ENCODE results near the gene MT1M. TPM values are rescaled to one million over a fixed set of nuclear protein-coding genes. Genes with fewer than 3 reads are reported as not detected.
"Not testable (repeated sequence)": the region's sequence is repeated elsewhere in the genome, so short reads cannot be mapped to it uniquely, and the experiment has no call there.

The MT1M gene
- 1 to 10 TPM; 5.2 to 9.9 TPM for total RNA-seq

GRCh38 chr16:56632156-56632847 lies at the start of gene MT1M:
Gene MT1M, plus strand, starts transcription at chr16:56632659. Its CDS starts 73 bp downstream, at chr16:56632732.
- no peaks in the 10 kb centered on the region for H3K27me3 ChIP-seq
- H3K4me1 ChIP-seq: peaks cover 0 to 32% of the 10 kb centered on the region in 2 donors
- peak; percentile 68 for DNase-seq (ENCODE audit: low spot score)
- peak in 1 of 2 donors; percentile 16 for TF ChIP-seq CTCF (IDR thresholded peaks at IDR 0.05)
- no peaks in the 10 kb centered on the region for H3K36me3 ChIP-seq
- peak within 1 kb of the TSS; percentile 39 to 58 for H3K4me3 ChIP-seq
- peak within 1 kb of the TSS; percentile 79 to 81 for H3K27ac ChIP-seq
- H3K9me3 ChIP-seq: no peaks in the 10 kb centered on the region

- H3K4me1 ChIP-seq; H3K27ac ChIP-seq; H3K27me3 ChIP-seq; H3K9me3 ChIP-seq; H3K4me3 ChIP-seq; H3K36me3 ChIP-seq; DNase-seq (ENCODE audit: low spot score): not testable (repeated sequence)
These were observed 49.5 kb upstream of the MT1M start for GRCh38 chr16:56582911-56583310.

- no peaks in the 10 kb centered on the region for H3K27me3 ChIP-seq
- no peak overlapping the region for H3K4me3 ChIP-seq
- H3K4me1 ChIP-seq: no peaks in the 10 kb centered on the region
- TF ChIP-seq CTCF (IDR thresholded peaks at IDR 0.05): no peak
- no peaks in the 10 kb centered on the region for H3K9me3 ChIP-seq
- H3K27ac ChIP-seq: no peak overlapping the region
- no peaks in the 10 kb centered on the region for H3K36me3 ChIP-seq
- no peak for DNase-seq (ENCODE audit: low spot score)
These were observed 48.9 kb upstream of the MT1M start for GRCh38 chr16:56583351-56584168.

GRCh38 chr16:56584276-56584675 lies 48.2 kb upstream of the MT1M start:
- Histone ChIP-seq H3K4me3 (no peak overlapping the region), H3K4me1 (peaks cover 0 to 5% of the 10 kb centered on the region in 2 donors), H3K27ac (no peak overlapping the region), H3K36me3 (no peaks in the 10 kb centered on the region), H3K27me3 (no peaks in the 10 kb centered on the region), H3K9me3 (no peaks in the 10 kb centered on the region)
- no peak for DNase-seq (ENCODE audit: low spot score)
- TF ChIP-seq CTCF (IDR thresholded peaks at IDR 0.05): no peak

- Histone ChIP-seq H3K4me3 (peak overlapping the region; percentile 42 to 52), H3K27ac (no peak overlapping the region), H3K27me3 (no peaks in the 10 kb centered on the region), H3K4me1 (peaks cover 0 to 21% of the 10 kb centered on the region in 2 donors), H3K9me3 (no peaks in the 10 kb centered on the region), H3K36me3 (no peaks in the 10 kb centered on the region)
- no peak for DNase-seq (ENCODE audit: low spot score)
- no peak for TF ChIP-seq CTCF (IDR thresholded peaks at IDR 0.05)
These were observed 43.7 kb upstream of the MT1M start for GRCh38 chr16:56588781-56589140.
